Heart left ventricle (tissue), 16 donors: ENCODE measurements around the gene EBLN2. TPM values are rescaled to one million over a fixed set of nuclear protein-coding genes. Genes with fewer than 3 reads are reported as not detected.

ENCODE experiments used
- ATAC-seq, 4 donors: fragments of 200-7000 bp; cut with Tn5 transposase; one replicate each; pipeline ENCODE4 v1.9.1; 2020 to 2022; ENCODE audit warnings: moderate library complexity in 4 of 4, mild to moderate bottlenecking in 3 of 4, moderate number of reproducible peaks in 1 of 4
- DNase-seq, 5 donors: peaks; one replicate each; pipeline ENCODE4 v3.0.0-alpha.2; 2020
- H3K27ac ChIP-seq, 12 donors: fragments of 200-600 bp; sonication (generic) in 4 of 12; one replicate each; pipeline versions ENCODE4 v1.5.0 to v1.8.0; 2016 to 2022; ENCODE audit warnings: mild to moderate bottlenecking in 2 of 12
- H3K27me3 ChIP-seq, 9 donors: fragments of 200-600 bp; sonication (generic) in 2 of 9; one replicate each; pipeline versions ENCODE4 v1.5.1 to v1.8.0; 2016 to 2022; ENCODE audit warnings: mild to moderate bottlenecking in 3 of 9
- H3K36me3 ChIP-seq, 9 donors: fragments of 200-600 bp; sonication (generic) in 2 of 9; one replicate each; pipeline versions ENCODE4 v1.5.0 to v1.8.0; 2018 to 2022; ENCODE audit warnings: mild to moderate bottlenecking in 2 of 9
- H3K4me1 ChIP-seq, 12 donors: fragments of 200-600 bp; sonication (generic) in 4 of 12; one replicate each; pipeline versions ENCODE4 v1.5.0 to v1.8.0; 2016 to 2022; ENCODE audit warnings: mild to moderate bottlenecking in 3 of 12
- H3K4me3 ChIP-seq, 12 donors: fragments of 200-600 bp; sonication (generic) in 4 of 12; one replicate each; pipeline versions ENCODE4 v1.5.0 to v1.8.0; 2017 to 2022; ENCODE audit warnings: mild to moderate bottlenecking in 9 of 12, moderate library complexity in 4 of 12
- H3K9me3 ChIP-seq, 12 donors: fragments of 200-600 bp; sonication (generic) in 4 of 12; one replicate each; pipeline versions ENCODE4 v1.5.0 to v1.8.0; 2016 to 2022; ENCODE audit warnings: mild to moderate bottlenecking in 1 of 12
- POLR2A ChIP-seq, 2 donors: fragments of 450-650 bp; IDR thresholded peaks; one replicate each; pipeline ENCODE4 v1.6.1; 2017; ENCODE audit warnings: antibody characterized with exemption in 2 of 2, mild to moderate bottlenecking in 2 of 2, moderate library complexity in 2 of 2
- WGBS, 4 donors: extraction: QIAGEN DNeasy Blood & Tissue Kit in 2 of 4; methylation state at CpG; one replicate each; pipeline versions ENCODE4 v1.1.5 to v1.1.7; 2013 to 2018; 5-methylcytosine and 5-hydroxymethylcytosine counted together
- intact Hi-C, 10 donors: fragments of 100-400 bp; cut with DNase I; formaldehyde crosslinking; loops; one replicate each; pipeline versions ENCODE4 v1.11.1 to v1.14.2; 2022
- polyA plus RNA-seq, 2 donors: library from polyadenylated mRNA; stranded (reverse); fragments of 200-250 nt; gene quantifications; one replicate each; pipeline ENCODE4 v1.2.3, GENCODE V29; 2013
- total RNA-seq, 9 donors: library from RNA; depleted of rRNA in 2 of 9; stranded (reverse); fragments of >200 nt in 2 of 9; fragmentation: NEBNext Ultra II Directional in 3 of 9; extraction: Animal tissue kit (Norgen Biotek cat#: 25700) in 3 of 9; gene quantifications; one replicate each; pipeline versions ENCODE4 v1.1.0 to v1.2.4, GENCODE V29; 2016 to 2023
- TF ChIP-seq, protein P1 (sequence below), 12 donors: fragments of 200-600 bp; sonication (generic) in 4 of 12; IDR thresholded peaks; one replicate each; pipeline versions ENCODE4 v1.5.0 to v1.8.0; 2018 to 2022; ENCODE audit warnings: antibody characterized with exemption in 12 of 12, mild to moderate bottlenecking in 5 of 12
- donor health status: ischemic (EF 13 %, LVEDD 7.1; RV severe dilation, severe dysfunction).
- donor health status: healthy with polysubstance abuse.
- donor health status: DM: no; HTN: yes; CAD: no.
- donor health status: DM: no; HTN: no; CAD: no.
- donor health status: ischemic (EF 25% LVEDD 6.9; RV normal size, moderate dysfunction).
- donor health status: ischemic (EF 25% LVEDD 5.7; RV mildly dilated, moderate dysfunction).
- donor health status: healthy.
- donor health status: DM: yes; HTN: yes; CAD: no.
- donor health status: ischemic (EF 35%, LVEDD 5.7; RV mildly dilated, moderate dysfunction).
- donor health status: nonischemic (EF 11% LVEDD 7.7; RV severe dilation, severe dysfunction).
- donor health status: DM: yes; HTN: yes; CAD: no.
- donor health status: PGD.
- donor health status: ischemic (EF 29% LVEDD 5.4; RV normal size, mild dysfunction).
- donor health status: nonischemic (EF 23%, LVEDD 6.1; RV moderate dilation, normal function).

Gene EBLN2
- total and polyA plus RNA-seq, 11 donors, result 0.24 to 2.5 (median 1.1) TPM

DNA sequence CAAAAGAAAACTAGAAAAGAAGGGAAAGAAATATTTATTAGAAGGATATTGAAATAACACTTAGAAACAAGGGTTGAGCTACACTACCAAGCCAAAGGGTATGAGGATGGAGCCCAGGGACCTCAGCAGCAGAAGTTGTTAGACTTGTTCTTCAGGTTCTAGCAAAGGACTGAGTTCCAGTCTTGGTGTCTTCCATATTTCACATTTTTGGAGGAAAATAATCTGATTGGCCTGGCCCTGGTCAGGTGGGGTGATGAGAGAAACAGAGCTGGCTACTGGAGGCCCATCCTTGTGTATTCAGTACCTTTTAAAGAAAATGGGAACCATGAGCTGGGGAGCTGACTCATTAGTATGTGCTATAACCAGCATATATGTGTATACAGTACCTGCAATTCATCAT is 36.6 kb upstream of the EBLN2 start:
- TF ChIP-seq, protein P1, sequence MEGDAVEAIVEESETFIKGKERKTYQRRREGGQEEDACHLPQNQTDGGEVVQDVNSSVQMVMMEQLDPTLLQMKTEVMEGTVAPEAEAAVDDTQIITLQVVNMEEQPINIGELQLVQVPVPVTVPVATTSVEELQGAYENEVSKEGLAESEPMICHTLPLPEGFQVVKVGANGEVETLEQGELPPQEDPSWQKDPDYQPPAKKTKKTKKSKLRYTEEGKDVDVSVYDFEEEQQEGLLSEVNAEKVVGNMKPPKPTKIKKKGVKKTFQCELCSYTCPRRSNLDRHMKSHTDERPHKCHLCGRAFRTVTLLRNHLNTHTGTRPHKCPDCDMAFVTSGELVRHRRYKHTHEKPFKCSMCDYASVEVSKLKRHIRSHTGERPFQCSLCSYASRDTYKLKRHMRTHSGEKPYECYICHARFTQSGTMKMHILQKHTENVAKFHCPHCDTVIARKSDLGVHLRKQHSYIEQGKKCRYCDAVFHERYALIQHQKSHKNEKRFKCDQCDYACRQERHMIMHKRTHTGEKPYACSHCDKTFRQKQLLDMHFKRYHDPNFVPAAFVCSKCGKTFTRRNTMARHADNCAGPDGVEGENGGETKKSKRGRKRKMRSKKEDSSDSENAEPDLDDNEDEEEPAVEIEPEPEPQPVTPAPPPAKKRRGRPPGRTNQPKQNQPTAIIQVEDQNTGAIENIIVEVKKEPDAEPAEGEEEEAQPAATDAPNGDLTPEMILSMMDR (IDR thresholded peaks at IDR 0.05), result no peak
- no peak for TF ChIP-seq POLR2A (IDR thresholded peaks at IDR 0.05)
- ATAC-seq (no peak), DNase-seq (no peak)
- no peak overlapping the region for H3K4me3 ChIP-seq
- no peak overlapping the region for H3K27ac ChIP-seq
- no peaks in the 10 kb centered on the region for H3K36me3 ChIP-seq
- H3K4me1 ChIP-seq, result peaks cover 8 to 69% (median 41%) of the 10 kb centered on the region in 12 donors
- no peaks in the 10 kb centered on the region for H3K27me3 ChIP-seq
- intact Hi-C loops, result no loop called here
- no peaks in the 10 kb centered on the region for H3K9me3 ChIP-seq

DNA sequence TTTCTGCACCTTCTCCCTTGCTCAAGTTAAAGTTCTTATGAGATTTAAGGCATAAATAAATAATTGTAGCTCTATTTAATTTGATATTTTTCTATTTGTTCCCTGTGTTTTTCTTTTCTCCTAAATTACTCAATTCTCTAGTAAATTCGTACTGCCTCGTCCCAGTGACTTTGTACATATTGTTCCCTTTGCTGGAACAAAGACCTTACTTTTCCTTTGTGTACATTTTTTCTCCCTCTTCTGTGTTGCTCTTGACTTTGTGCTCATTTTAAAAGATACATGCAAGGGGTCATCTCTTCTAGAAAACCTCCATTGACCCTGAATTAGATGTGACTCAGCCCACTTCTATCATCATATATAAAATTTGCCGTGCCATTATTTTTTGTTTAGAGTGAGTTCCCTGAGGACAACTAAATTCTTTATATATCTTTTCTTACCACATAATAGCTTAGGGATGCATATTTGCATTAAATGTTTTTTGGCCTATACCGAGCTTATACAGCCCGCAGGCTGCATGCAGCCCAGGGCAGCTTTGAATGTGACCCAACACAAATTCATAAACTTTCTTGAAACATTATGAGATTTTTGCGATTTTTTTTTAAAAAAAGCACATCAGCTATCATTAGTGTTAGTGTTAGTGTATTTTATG is 35.2 kb upstream of the EBLN2 start:
- ATAC-seq (no peak), DNase-seq (no peak)
- Histone ChIP-seq H3K4me3 (no peak overlapping the region), H3K36me3 (no peaks in the 10 kb centered on the region), H3K27me3 (no peaks in the 10 kb centered on the region), H3K9me3 (no peaks in the 10 kb centered on the region), H3K27ac (no peak overlapping the region), H3K4me1 (peaks cover 8 to 70% (median 50%) of the 10 kb centered on the region in 12 donors)
- TF ChIP-seq, protein P1 (IDR thresholded peaks at IDR 0.05), result no peak
- TF ChIP-seq POLR2A (IDR thresholded peaks at IDR 0.05), result no peak
- WGBS, 4 donors, result 72 to 85% (median 78%) methylated on average over 6 of the region's 6 CpGs
- intact Hi-C loops, result no loop called here

DNA sequence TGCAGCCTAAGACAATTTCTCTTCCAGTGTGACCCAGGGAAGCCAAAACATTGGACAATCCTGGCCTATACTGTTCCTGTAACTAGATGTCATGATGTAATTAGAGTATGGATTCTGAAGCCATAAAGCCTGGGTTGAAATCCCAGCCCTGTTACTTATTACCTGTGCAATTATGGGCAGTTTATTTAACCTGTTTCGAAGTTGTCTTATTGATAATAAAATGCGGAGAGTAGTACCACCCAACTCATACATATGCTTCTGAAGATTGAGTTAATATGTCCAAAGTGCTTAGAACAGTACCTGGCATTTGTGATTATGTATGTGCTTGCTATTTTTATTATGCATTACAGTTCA is 34.7 kb upstream of the EBLN2 start:
- Histone ChIP-seq H3K27ac (no peak overlapping the region), H3K27me3 (no peaks in the 10 kb centered on the region), H3K4me1 (peaks cover 8 to 71% (median 53%) of the 10 kb centered on the region in 12 donors), H3K9me3 (no peaks in the 10 kb centered on the region), H3K36me3 (no peaks in the 10 kb centered on the region), H3K4me3 (no peak overlapping the region)
- ATAC-seq (no peak), DNase-seq (no peak)
- no peak for TF ChIP-seq POLR2A (IDR thresholded peaks at IDR 0.05)
- TF ChIP-seq, protein P1 (IDR thresholded peaks at IDR 0.05), result no peak
- 43 to 100% (median 72%) methylated on average over 2 of the region's 2 CpGs for WGBS, 4 donors
- intact Hi-C loops, result no loop called here

DNA sequence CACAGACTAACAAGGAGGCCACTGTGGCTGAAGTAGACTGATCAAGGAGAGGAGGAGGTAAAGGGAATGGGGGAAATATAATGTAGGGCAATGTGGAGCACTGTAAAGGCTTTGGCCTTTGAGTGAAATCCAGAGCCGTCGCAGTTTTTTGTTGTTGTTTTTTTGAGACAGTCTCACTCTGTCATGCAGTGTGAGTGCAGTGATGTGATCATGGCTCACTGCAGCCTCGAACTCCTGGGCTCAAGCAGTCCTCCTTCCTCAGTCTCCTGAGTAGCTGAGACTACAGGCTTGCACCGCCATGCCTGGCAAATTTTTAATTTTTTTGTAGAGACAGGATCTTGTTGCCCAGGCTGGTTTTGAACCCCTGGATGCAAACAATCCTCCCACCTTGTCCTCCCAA is 32.7 kb upstream of the EBLN2 start:
- 62 to 68% (median 65%) methylated on average over 4 of the region's 4 CpGs for WGBS, 4 donors
- no peak for ATAC-seq

More for the DNA sequence above, 32.7 kb upstream of the EBLN2 start:
- no peak overlapping the region for H3K4me3 ChIP-seq
- H3K4me1 ChIP-seq, result peaks cover 8 to 67% (median 54%) of the 10 kb centered on the region in 12 donors
- TF ChIP-seq, protein P1 (IDR thresholded peaks at IDR 0.05), result no peak
- TF ChIP-seq POLR2A (IDR thresholded peaks at IDR 0.05), result no peak
- H3K9me3 ChIP-seq, result no peaks in the 10 kb centered on the region
- no peak for DNase-seq
- intact Hi-C loops, result no loop called here
- H3K36me3 ChIP-seq, result no peaks in the 10 kb centered on the region
- peak overlapping the region in 3 of 12 donors; percentile 6 to 50 (median 33) for H3K27ac ChIP-seq
- no peaks in the 10 kb centered on the region for H3K27me3 ChIP-seq
